Measurements from ENCODE around the gene COPS4.

DNA sequence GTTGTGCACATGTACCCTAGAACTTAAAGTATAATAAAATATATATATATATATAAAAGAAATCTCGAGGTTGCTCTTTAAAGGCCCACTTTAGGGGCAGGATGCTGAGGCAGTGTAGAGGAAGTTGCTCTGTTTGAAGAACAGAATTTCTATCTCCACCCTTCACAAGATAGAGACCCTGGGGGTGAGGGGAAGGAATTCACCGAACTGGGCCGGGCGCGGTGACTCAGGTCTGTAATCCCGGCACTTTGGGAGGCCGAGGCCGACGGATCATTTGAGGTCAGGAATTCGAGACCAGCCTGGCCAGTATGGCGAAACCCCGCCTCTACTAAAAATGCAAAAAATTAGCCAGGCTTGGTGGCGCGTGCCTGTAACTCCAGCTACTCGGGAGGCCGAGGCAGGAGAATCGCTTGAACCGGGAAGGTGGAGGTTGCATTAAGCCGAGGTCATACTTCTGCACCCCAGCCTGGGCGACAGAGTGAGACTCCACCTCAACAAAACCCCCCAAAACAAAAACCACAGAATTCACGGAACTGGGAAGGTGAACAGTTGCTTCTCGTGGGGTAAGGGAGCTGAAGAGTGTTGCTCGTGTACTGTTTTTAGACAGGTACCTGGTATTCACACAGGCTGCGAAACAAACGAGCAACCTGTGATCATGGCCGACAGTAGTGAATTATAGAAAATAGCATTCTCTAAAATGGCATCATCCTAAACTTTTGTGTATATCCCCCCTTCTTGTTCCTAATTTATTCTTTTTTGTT is 73.3 kb downstream of the COPS4 start:
- no peak for TF ChIP-seq YY1 (IDR thresholded peaks at IDR 0.05; ENCODE audit: insufficient read depth, insufficient read length)
- no peak for TF ChIP-seq ZNF274 (IDR thresholded peaks at IDR 0.05; ENCODE audit: low read depth, low read length)

Data from NT2/D1 (cell line).